H9 (cell line): ENCODE measurements around the gene ABTB1. TPM values are rescaled to one million over a fixed set of nuclear protein-coding genes. Genes with fewer than 3 reads are reported as not detected.

Source experiments
- DNase-seq: peaks from one replicate; pipeline ENCODE4 v3.0.0-alpha.2; 2017
- H2AFZ ChIP-seq: one replicate; pipeline ENCODE4 v1.6.1; 2013; ENCODE audit warnings: mild to moderate bottlenecking, low read length, control low read depth, moderate library complexity
- H2AK5ac ChIP-seq: 2 replicates; pipeline ENCODE4 v1.6.1; 2013; ENCODE audit warnings: low read length, control low read depth, mixed read lengths; ENCODE audit not compliant: insufficient read length
- H2BK120ac ChIP-seq: one replicate; pipeline ENCODE4 v1.6.1; 2013; ENCODE audit warnings: low read depth, mild to moderate bottlenecking, low read length, control low read depth, inconsistent platforms; ENCODE audit not compliant: poor library complexity, severe bottlenecking
- H2BK12ac ChIP-seq: 2 replicates; pipeline ENCODE4 v1.6.1; 2013; ENCODE audit warnings: low read length, control low read depth, mixed read lengths, low read depth; ENCODE audit not compliant: insufficient read length
- H2BK15ac ChIP-seq: 2 replicates; pipeline ENCODE4 v1.6.1; 2013; ENCODE audit warnings: low read depth, low read length, control low read depth
- H2BK20ac ChIP-seq: one replicate; pipeline ENCODE4 v1.6.1; 2013; ENCODE audit warnings: low read depth, mild to moderate bottlenecking, low read length, control low read depth, inconsistent platforms; ENCODE audit not compliant: poor library complexity, severe bottlenecking
- H2BK5ac ChIP-seq: 2 replicates; pipeline ENCODE4 v1.6.1; 2013; ENCODE audit warnings: low read length, control low read depth, mixed read lengths; ENCODE audit not compliant: insufficient read length
- H3K14ac ChIP-seq: 2 replicates; pipeline ENCODE4 v1.6.1; 2013; ENCODE audit warnings: low read length, control low read depth; ENCODE audit not compliant: insufficient read depth
- H3K18ac ChIP-seq: 2 replicates; pipeline ENCODE4 v1.6.1; 2013; ENCODE audit warnings: low read depth, mild to moderate bottlenecking, mixed read lengths, low read length, control low read depth; ENCODE audit not compliant: insufficient read length
- H3K23ac ChIP-seq: 2 replicates; pipeline ENCODE4 v1.6.1; 2013; ENCODE audit warnings: low read length, control low read depth, mixed read lengths, low read depth; ENCODE audit not compliant: insufficient read length
- H3K23me2 ChIP-seq: 2 replicates; pipeline ENCODE4 v1.6.1; 2013; ENCODE audit warnings: low read depth, mild to moderate bottlenecking, mixed read lengths, low read length, control low read depth; ENCODE audit not compliant: insufficient read length, poor library complexity, severe bottlenecking
- H3K27ac ChIP-seq: 2 replicates; pipeline ENCODE4 v1.5.1; 2013; ENCODE audit warnings: low read length, control low read depth, mixed read lengths, low read depth; ENCODE audit not compliant: insufficient read length
- H3K27me3 ChIP-seq: 2 replicates; pipeline ENCODE4 v1.6.1; 2013; ENCODE audit warnings: low read length, control low read depth, inconsistent platforms; ENCODE audit not compliant: insufficient read depth
- H3K4ac ChIP-seq: 2 replicates; pipeline ENCODE4 v1.6.1; 2013; ENCODE audit warnings: low read depth, mild to moderate bottlenecking, control low read depth, inconsistent platforms, low read length, moderate library complexity
- H3K4me1 ChIP-seq: 2 replicates; pipeline ENCODE4 v1.6.1; 2013; ENCODE audit warnings: low read length, control low read depth, inconsistent platforms; ENCODE audit not compliant: insufficient read depth
- H3K4me2 ChIP-seq: 2 replicates; pipeline ENCODE4 v1.6.1; 2013; ENCODE audit warnings: low read length, control low read depth, mixed read lengths; ENCODE audit not compliant: insufficient read length, insufficient read depth
- H3K56ac ChIP-seq: 2 replicates; pipeline ENCODE4 v1.6.1; 2013; ENCODE audit warnings: low read depth, mild to moderate bottlenecking, mixed read lengths, low read length, control low read depth; ENCODE audit not compliant: insufficient read length
- H3K79me1 ChIP-seq: 2 replicates; pipeline ENCODE4 v1.6.1; 2013; ENCODE audit warnings: low read depth, mild to moderate bottlenecking, moderate library complexity, low read length, control low read depth, inconsistent platforms; ENCODE audit not compliant: insufficient read depth, poor library complexity, severe bottlenecking
- H3K79me2 ChIP-seq: 2 replicates; pipeline ENCODE4 v1.6.1; 2013; ENCODE audit warnings: low read length, control low read depth, inconsistent platforms; ENCODE audit not compliant: insufficient read depth
- H3K9ac ChIP-seq: 2 replicates; pipeline ENCODE4 v1.6.1; 2013; ENCODE audit warnings: low read length, control low read depth, mixed read lengths; ENCODE audit not compliant: insufficient read length; ENCODE audit errors: extremely low read depth
- H3K9me3 ChIP-seq: one replicate; pipeline ENCODE4 v1.6.1; 2013; ENCODE audit warnings: low read depth, low read length, inconsistent platforms; ENCODE audit not compliant: control insufficient read depth
- H3T11ph ChIP-seq: one replicate; pipeline ENCODE4 v1.6.1; 2013; ENCODE audit warnings: mild to moderate bottlenecking, low read length, control low read depth, inconsistent platforms
- H4K20me1 ChIP-seq: one replicate; pipeline ENCODE4 v1.6.1; 2013; ENCODE audit not compliant: control insufficient read depth, insufficient read length, insufficient read depth
- H4K5ac ChIP-seq: 2 replicates; pipeline ENCODE4 v1.6.1; 2013; ENCODE audit warnings: low read depth, mild to moderate bottlenecking, mixed read lengths, low read length, control low read depth; ENCODE audit not compliant: insufficient read length
- H4K8ac ChIP-seq: replicated peaks from 2 replicates; pipeline ENCODE4 v1.6.1; 2013; ENCODE audit warnings: low read length, control low read depth, mixed read lengths, low read depth; ENCODE audit not compliant: insufficient read length
- H4K91ac ChIP-seq: 2 replicates; pipeline ENCODE4 v1.6.1; 2013; ENCODE audit warnings: low read depth, mild to moderate bottlenecking, moderate library complexity, mixed read lengths, low read length, control low read depth; ENCODE audit not compliant: insufficient read length
- H3K27ac Mint-ChIP-seq, 3 experiments: 2 replicates in 2 of 3; 3 replicates in 1 of 3; pipeline ENCODE4 v1.8.0; 2020 to 2021; ENCODE audit warnings: mixed read lengths in 3 of 3, mild to moderate bottlenecking in 1 of 3, moderate library complexity in 1 of 3
- H3K27me3 Mint-ChIP-seq: 2 replicates; pipeline ENCODE4 v1.8.0; 2021; ENCODE audit warnings: low read depth, mild to moderate bottlenecking, moderate library complexity, mixed read lengths
- H3K36me3 Mint-ChIP-seq, 3 experiments: 2 replicates in 2 of 3; 3 replicates in 1 of 3; pipeline ENCODE4 v1.8.0; 2020 to 2021; ENCODE audit warnings: low read depth in 3 of 3, mixed read lengths in 3 of 3; ENCODE audit not compliant: insufficient read depth in 1 of 3
- H3K4me1 Mint-ChIP-seq, 2 experiments: 2 replicates each; pipeline ENCODE4 v1.8.0; 2020; ENCODE audit warnings: mixed read lengths in 2 of 2
- H3K4me3 Mint-ChIP-seq, 2 experiments: 2 replicates in 1 of 2; 3 replicates in 1 of 2; pipeline ENCODE4 v1.8.0; 2020 to 2021; ENCODE audit warnings: mild to moderate bottlenecking in 2 of 2, mixed read lengths in 2 of 2, moderate library complexity in 1 of 2
- H3K9me3 Mint-ChIP-seq, 2 experiments: 2 replicates in 1 of 2; 3 replicates in 1 of 2; pipeline ENCODE4 v1.8.0; 2020; ENCODE audit warnings: mild to moderate bottlenecking in 2 of 2, mixed read lengths in 2 of 2, moderate library complexity in 1 of 2
- WGBS: extraction: QIAGEN DNeasy Blood & Tissue Kit; methylation state at CpG from one replicate; pipeline ENCODE4 v1.1.7; 2013; ENCODE audit warnings: missing lambda C conversion rate, low lambda C conversion rate, mixed read lengths; ENCODE audit not compliant: insufficient read length; ENCODE audit errors: extremely low coverage; 5-methylcytosine and 5-hydroxymethylcytosine counted together
- total RNA-seq: library from RNA; stranded (reverse); gene quantifications from 2 replicates; pipeline ENCODE4 v1.2.1, GENCODE V29; 2021
- TF ChIP-seq, protein P1 (sequence below): fragments of 200-600 bp; sonication (generic); conservative IDR thresholded peaks from 3 replicates; pipeline ENCODE4 v1.8.0; 2021; ENCODE audit warnings: antibody characterized with exemption, mild to moderate bottlenecking

The ABTB1 gene
- total RNA-seq, 1 experiment from 2014 or later: 6.2 TPM

DNA sequence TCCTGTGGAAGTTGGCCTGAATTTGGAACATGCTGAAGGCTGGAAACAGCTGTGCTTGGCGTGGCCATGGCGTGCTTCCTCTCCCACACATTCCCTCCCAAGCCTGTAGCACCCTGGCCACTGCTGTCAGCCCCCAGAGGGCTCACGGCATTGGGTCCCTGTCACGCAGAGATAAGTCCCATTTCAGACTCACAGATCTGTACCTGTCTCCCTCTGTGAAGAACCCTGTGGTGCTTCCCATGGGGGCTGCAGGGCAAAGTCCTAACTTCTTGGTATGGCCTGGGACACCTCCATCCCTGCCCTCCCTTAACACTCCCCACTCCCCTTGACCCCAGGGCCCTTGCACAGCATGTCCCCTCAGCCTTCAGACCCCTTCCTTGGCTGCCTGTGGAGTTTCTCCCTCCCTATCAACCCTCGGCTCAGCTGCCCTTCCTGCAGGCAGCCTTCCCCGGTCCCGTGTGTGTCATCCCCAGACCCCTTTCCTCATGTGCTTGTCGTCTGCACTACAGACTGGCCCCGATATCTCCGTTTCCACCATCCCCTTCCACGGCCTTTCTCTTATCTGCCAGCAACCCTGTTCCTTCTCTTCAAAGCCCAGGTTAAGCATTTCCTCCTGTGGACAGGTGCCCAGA lies 28.6 kb downstream of the ABTB1 start:
- Histone ChIP-seq H3K9ac (no peak overlapping the region), H2BK5ac (no peak overlapping the region), H4K91ac (no peak overlapping the region), H3K56ac (no peak overlapping the region), H4K8ac (no peak overlapping the region), H3K79me2 (no peaks in the 10 kb centered on the region), H4K5ac (no peak overlapping the region), H3K9me3 (no peaks in the 10 kb centered on the region), H2AK5ac (no peak overlapping the region), H3K14ac (no peak overlapping the region; the same call in 1 of the 2 replicates), H3K4me1 (no peaks in the 10 kb centered on the region), H3K23me2 (no peaks in the 10 kb centered on the region), H3K4ac (no peak overlapping the region), H3K18ac (no peak overlapping the region), H4K20me1 (no peaks in the 10 kb centered on the region), H3K4me2 (no peak overlapping the region), H3K23ac (no peak overlapping the region), H2BK12ac (no peak overlapping the region), H2BK15ac (no peak overlapping the region), H2AFZ (no peak overlapping the region), H3K79me1 (no peaks in the 10 kb centered on the region), H2BK20ac (no peak overlapping the region), H3T11ph (no peak overlapping the region), H2BK120ac (no peak overlapping the region), H3K27ac (no peak overlapping the region), H3K27me3 (no peaks in the 10 kb centered on the region)
- DNase-seq: no peak
- H3K4me3 Mint-ChIP-seq: no peak overlapping the region
- no peaks in the 10 kb centered on the region for H3K27me3 Mint-ChIP-seq
- peaks cover 3 to 10% of the 10 kb centered on the region in 2 experiments for H3K9me3 Mint-ChIP-seq
- peaks cover 3 to 16% of the 10 kb centered on the region in 2 experiments for H3K4me1 Mint-ChIP-seq
- peak overlapping the region in 1 of 3 experiments; percentile 50; a peak in 2 of 7 replicates for H3K27ac Mint-ChIP-seq
- TF ChIP-seq, protein P1, sequence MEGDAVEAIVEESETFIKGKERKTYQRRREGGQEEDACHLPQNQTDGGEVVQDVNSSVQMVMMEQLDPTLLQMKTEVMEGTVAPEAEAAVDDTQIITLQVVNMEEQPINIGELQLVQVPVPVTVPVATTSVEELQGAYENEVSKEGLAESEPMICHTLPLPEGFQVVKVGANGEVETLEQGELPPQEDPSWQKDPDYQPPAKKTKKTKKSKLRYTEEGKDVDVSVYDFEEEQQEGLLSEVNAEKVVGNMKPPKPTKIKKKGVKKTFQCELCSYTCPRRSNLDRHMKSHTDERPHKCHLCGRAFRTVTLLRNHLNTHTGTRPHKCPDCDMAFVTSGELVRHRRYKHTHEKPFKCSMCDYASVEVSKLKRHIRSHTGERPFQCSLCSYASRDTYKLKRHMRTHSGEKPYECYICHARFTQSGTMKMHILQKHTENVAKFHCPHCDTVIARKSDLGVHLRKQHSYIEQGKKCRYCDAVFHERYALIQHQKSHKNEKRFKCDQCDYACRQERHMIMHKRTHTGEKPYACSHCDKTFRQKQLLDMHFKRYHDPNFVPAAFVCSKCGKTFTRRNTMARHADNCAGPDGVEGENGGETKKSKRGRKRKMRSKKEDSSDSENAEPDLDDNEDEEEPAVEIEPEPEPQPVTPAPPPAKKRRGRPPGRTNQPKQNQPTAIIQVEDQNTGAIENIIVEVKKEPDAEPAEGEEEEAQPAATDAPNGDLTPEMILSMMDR: no peak
- 0 out of 7 replicates have a peak, but pooled peaks cover 0 to 6% (median 2%) of the 10 kb centered on the region in 3 experiments for H3K36me3 Mint-ChIP-seq
- no CpG with 5 or more reads among the region's 11 CpGs for WGBS
